GM12878 (cell line): ENCODE data around the gene MGAT4C. TPM values are rescaled to one million over a fixed set of nuclear protein-coding genes. Genes with fewer than 3 reads are reported as not detected.

ENCODE experiments used
- ATAC-seq: fragments of 200-7000 bp; cut with Tn5 transposase; 3 replicates; pipeline ENCODE4 v1.9.1; 2020; ENCODE audit warnings: mild to moderate bottlenecking, moderate library complexity
- BruUV-seq: library from RNA; stranded (reverse); fragments of 400-500 nt; replicated peaks from 2 replicates; lab custom pipeline; 2021; lab: Mats Ljungman, UMichigan
- CTCF ChIA-PET: fragments of 300-600 bp; sonication (Branson Sonifier 250); formaldehyde crosslinking; extraction: SDS; loops from one replicate; lab custom pipeline; 2021; ENCODE audit warnings: inconsistent platforms; lab: Yijun Ruan, JAX
- POLR2A ChIA-PET: fragments of 350-600 bp; formaldehyde crosslinking; extraction: SDS; loops from one replicate; lab custom pipeline; 2021; ENCODE audit warnings: inconsistent platforms; lab: Charles Lee
- RAD21 ChIA-PET: fragments of 300-600 bp; sonication (Branson Sonifier 250); formaldehyde crosslinking; loops from one replicate; lab custom pipeline; 2023; ENCODE audit warnings: antibody characterized with exemption; ENCODE audit not compliant: unreplicated experiment; lab: Charles Lee
- SMC1A ChIA-PET: fragments of 300-600 bp; sonication (Branson Sonifier 250); formaldehyde crosslinking; loops from one replicate; lab custom pipeline; 2023; ENCODE audit not compliant: unreplicated experiment, uncharacterized antibody; lab: Charles Lee
- DNase-seq: peaks from one replicate; pipeline ENCODE4 v3.0.0-alpha.2; 2011; ENCODE audit warnings: low read depth, low spot score
- FAIRE-seq: peaks from 3 replicates; lab custom pipeline; 2011; peaks lifted over from hg19 to GRCh38; lab: Jason Lieb, UNC
- H2AFZ ChIP-seq: 2 replicates; pipeline ENCODE4 v1.6.0; 2011; ENCODE audit warnings: low read depth, low read length, control low read depth; ENCODE audit not compliant: control insufficient read depth
- H3K27ac ChIP-seq: 2 replicates; pipeline ENCODE4 v1.5.1; 2011; ENCODE audit warnings: control low read depth; ENCODE audit not compliant: control insufficient read depth, insufficient read depth
- H3K27me3 ChIP-seq, 2 experiments: replicated peaks in 1 of 2; 2 replicates each; pipeline versions ENCODE4 v1.6.0 to v1.6.1; 2011; ENCODE audit warnings: low read length in 1 of 2; ENCODE audit not compliant: control insufficient read depth in 2 of 2, insufficient read depth in 2 of 2
- H3K36me3 ChIP-seq, 2 experiments: 2 replicates each; pipeline ENCODE4 v1.5.1; 2011; ENCODE audit warnings: low read length in 1 of 2; ENCODE audit not compliant: control insufficient read depth in 2 of 2, insufficient read depth in 2 of 2
- H3K4me1 ChIP-seq: 2 replicates; pipeline ENCODE4 v1.6.1; 2011; ENCODE audit warnings: mild to moderate bottlenecking, low read length, moderate library complexity, mixed read lengths; ENCODE audit not compliant: control insufficient read depth, insufficient read depth
- H3K4me2 ChIP-seq: 2 replicates; pipeline ENCODE4 v1.6.0; 2011; ENCODE audit warnings: control low read depth; ENCODE audit not compliant: control insufficient read depth, insufficient read depth
- H3K4me3 ChIP-seq: fragments of 200-600 bp; sonication (generic); 2 replicates; pipeline ENCODE4 v1.5.1; 2016
- H3K79me2 ChIP-seq: 2 replicates; pipeline ENCODE4 v1.6.0; 2011; ENCODE audit warnings: low read length; ENCODE audit not compliant: control insufficient read depth, insufficient read depth
- H3K9ac ChIP-seq: 2 replicates; pipeline ENCODE4 v1.8.0; 2011; ENCODE audit warnings: low read length, control low read depth, mixed read lengths; ENCODE audit not compliant: control insufficient read depth, insufficient read depth
- H3K9me3 ChIP-seq: replicated peaks from 3 replicates; pipeline ENCODE4 v1.5.1; 2011; ENCODE audit warnings: mild to moderate bottlenecking, low read length; ENCODE audit not compliant: control insufficient read depth, insufficient read depth
- H4K20me1 ChIP-seq: 2 replicates; pipeline ENCODE4 v1.6.0; 2011; ENCODE audit not compliant: control insufficient read depth, insufficient read depth
- ATF7 ChIP-seq: fragments of 450-650 bp; IDR thresholded peaks from 2 replicates; pipeline ENCODE4 v1.6.1; 2016; ENCODE audit warnings: low read depth, mild to moderate bottlenecking
- BCL11A ChIP-seq: IDR thresholded peaks from 2 replicates; pipeline ENCODE4 v1.6.1; 2011; ENCODE audit warnings: low read depth, low read length
- CEBPB ChIP-seq, 2 experiments: fragments of 150-350 bp in 1 of 2; IDR thresholded peaks; 2 replicates each; pipeline ENCODE4 v1.6.1; 2012 to 2014; ENCODE audit warnings: low read depth in 2 of 2, low read length in 2 of 2, borderline replicate concordance in 1 of 2, inconsistent platforms in 1 of 2
- CHD2 ChIP-seq: IDR thresholded peaks from 2 replicates; pipeline ENCODE4 v1.6.1; 2011; ENCODE audit warnings: low read depth, low read length, improper control_type of control experiment, borderline replicate concordance
- EED ChIP-seq: sonication (generic); IDR thresholded peaks from 2 replicates; pipeline ENCODE4 v1.6.1; 2016; ENCODE audit warnings: antibody characterized with exemption, low read depth
- IKZF2 ChIP-seq, 2 experiments: fragments of 450-650 bp; IDR thresholded peaks; 2 replicates each; pipeline ENCODE4 v1.6.1; 2017; ENCODE audit warnings: mild to moderate bottlenecking in 2 of 2, moderate library complexity in 2 of 2
- MTA2 ChIP-seq: fragments of 450-650 bp; IDR thresholded peaks from 2 replicates; pipeline ENCODE4 v1.6.1; 2016; ENCODE audit warnings: low read depth, mild to moderate bottlenecking, moderate library complexity
- PAX8 ChIP-seq: fragments of 450-650 bp; IDR thresholded peaks from 2 replicates; pipeline ENCODE4 v1.6.1; 2017; ENCODE audit warnings: mild to moderate bottlenecking, moderate library complexity
- RELA ChIP-seq: fragments of 450-650 bp; IDR thresholded peaks from 2 replicates; pipeline ENCODE4 v1.8.0; 2014; ENCODE audit warnings: borderline replicate concordance; ENCODE audit not compliant: partially characterized antibody
- SMC3 ChIP-seq: IDR thresholded peaks from 2 replicates; pipeline ENCODE4 v1.6.1; 2011; ENCODE audit warnings: low read length, improper control_type of control experiment, borderline replicate concordance
- TCF12 ChIP-seq: IDR thresholded peaks from 2 replicates; pipeline ENCODE4 v1.6.1; 2011; ENCODE audit warnings: low read depth, mild to moderate bottlenecking, low read length
- WRNIP1 ChIP-seq: IDR thresholded peaks from 2 replicates; pipeline ENCODE4 v1.6.1; 2011; ENCODE audit warnings: low read depth, low read length, improper control_type of control experiment, borderline replicate concordance
- YY1 ChIP-seq: IDR thresholded peaks from 2 replicates; pipeline ENCODE4 v1.6.1; 2011; ENCODE audit warnings: low read depth, mild to moderate bottlenecking, low read length
- WGBS: methylation state at CpG from one replicate; pipeline ENCODE4 v1.1.6; 2016; ENCODE audit warnings: low lambda C conversion rate; ENCODE audit not compliant: insufficient replicate concordance, insufficient coverage; ENCODE audit errors: missing lambda C conversion rate; 5-methylcytosine and 5-hydroxymethylcytosine counted together
- in situ Hi-C: fragments of 300-500 bp; cut with MboI; formaldehyde crosslinking; loops from 9 replicates; pipeline ENCODE4 v1.14.3; 2018; ENCODE audit warnings: mixed read lengths
- intact Hi-C: fragments of 100-400 bp; cut with micrococcal nuclease; formaldehyde crosslinking; loops from one replicate; pipeline ENCODE4 v1.14.2; 2022; ENCODE audit not compliant: unreplicated experiment
- polyA plus RNA-seq, 11 experiments: library from polyadenylated mRNA; depleted of rRNA in 4 of 11; unstranded in 6 of 11; stranded (reverse) in 5 of 11; fragments of >200 nt; fragmentation: Nextera tagmentation in 4 of 11; fragmentation: Illumina TruSeq in 1 of 11; extraction: Ambion mirVana in 4 of 11; extraction: Trizol in 1 of 11; gene quantifications; 1 replicate in 1 of 11; 2 replicates in 10 of 11; pipeline versions ENCODE4 v1.2.1 to v1.2.3, GENCODE V29; 2011 to 2016; ENCODE audit warnings: inconsistent platforms in 2 of 11, missing spikeins in 2 of 11, low read depth in 1 of 11
- total RNA-seq, 4 experiments: library from RNA; depleted of rRNA in 3 of 4; stranded (reverse); fragments of >200 nt in 3 of 4; fragmentation: Illumina TruSeq in 1 of 4; extraction: Trizol in 1 of 4; gene quantifications; 2 replicates each; pipeline versions ENCODE4 v1.2.1 to v1.2.3, GENCODE V29; 2013 to 2021
- TF ChIP-seq, protein P1 (sequence below): fragments of 450-650 bp; IDR thresholded peaks from 2 replicates; pipeline ENCODE4 v1.6.1; 2016; ENCODE audit warnings: mild to moderate bottlenecking
- TF ChIP-seq, protein P2 (sequence below): fragments of 450-650 bp; IDR thresholded peaks from 2 replicates; pipeline ENCODE4 v1.6.1; 2017; ENCODE audit warnings: low read depth, mild to moderate bottlenecking, moderate library complexity
- TF ChIP-seq, protein P3 (sequence below): fragments of 450-650 bp; IDR thresholded peaks from 2 replicates; pipeline ENCODE4 v1.6.1; 2017; ENCODE audit warnings: mild to moderate bottlenecking

Gene MGAT4C
- total and polyA plus RNA-seq, 10 of the 15 experiments (the other 5 are each of a cell fraction or from before 2014, with no cell fraction given): not detected

DNA sequence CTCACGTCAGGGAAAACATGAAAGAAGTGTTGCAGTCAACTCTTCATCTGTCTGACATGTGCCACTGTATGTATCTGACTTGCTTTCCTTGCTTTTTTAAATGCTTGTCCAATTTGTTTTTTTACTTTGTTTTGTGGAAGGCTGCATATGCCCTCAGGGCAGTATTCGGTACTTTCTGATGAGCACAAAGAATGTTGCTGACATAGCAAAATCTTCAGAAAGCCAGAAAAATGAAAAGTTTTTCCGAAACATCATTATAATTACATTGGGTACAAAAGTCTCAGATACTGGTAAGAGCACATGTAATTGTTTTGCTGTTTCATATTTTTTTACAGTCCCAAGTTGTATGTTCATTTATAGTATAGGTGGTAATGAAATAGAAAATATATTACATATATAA, 237.8 kb downstream of the MGAT4C start:
- ChIA-PET RAD21 (no interaction called here), SMC1A (no interaction called here), POLR2A (no interaction called here), CTCF (no interaction called here)
- no peaks in the 10 kb centered on the region for H3K79me2 ChIP-seq
- no peak overlapping the region for H3K4me2 ChIP-seq
- H2AFZ ChIP-seq: no peak overlapping the region
- no peaks in the 10 kb centered on the region for H3K36me3 ChIP-seq
- H3K27ac ChIP-seq: no peak overlapping the region
- no peak overlapping the region for H3K4me3 ChIP-seq
- FAIRE-seq (no peak), ATAC-seq (no peak), DNase-seq (no peak)
- no peaks in the 10 kb centered on the region for H3K9me3 ChIP-seq
- TF ChIP-seq PAX8 (no peak), WRNIP1 (no peak), EED (no peak), ATF7 (no peak), CHD2 (no peak), SMC3 (no peak), CEBPB (IDR thresholded peaks at IDR 0.05; ENCODE audit: borderline replicate concordance in 1 of 2, low read depth in 2 of 2, low read length in 2 of 2) (no peak), RELA (no peak), YY1 (no peak), BCL11A (no peak), MTA2 (no peak), TCF12 (no peak), IKZF2 (IDR thresholded peaks at IDR 0.05) (no peak)
- TF ChIP-seq, protein P1, sequence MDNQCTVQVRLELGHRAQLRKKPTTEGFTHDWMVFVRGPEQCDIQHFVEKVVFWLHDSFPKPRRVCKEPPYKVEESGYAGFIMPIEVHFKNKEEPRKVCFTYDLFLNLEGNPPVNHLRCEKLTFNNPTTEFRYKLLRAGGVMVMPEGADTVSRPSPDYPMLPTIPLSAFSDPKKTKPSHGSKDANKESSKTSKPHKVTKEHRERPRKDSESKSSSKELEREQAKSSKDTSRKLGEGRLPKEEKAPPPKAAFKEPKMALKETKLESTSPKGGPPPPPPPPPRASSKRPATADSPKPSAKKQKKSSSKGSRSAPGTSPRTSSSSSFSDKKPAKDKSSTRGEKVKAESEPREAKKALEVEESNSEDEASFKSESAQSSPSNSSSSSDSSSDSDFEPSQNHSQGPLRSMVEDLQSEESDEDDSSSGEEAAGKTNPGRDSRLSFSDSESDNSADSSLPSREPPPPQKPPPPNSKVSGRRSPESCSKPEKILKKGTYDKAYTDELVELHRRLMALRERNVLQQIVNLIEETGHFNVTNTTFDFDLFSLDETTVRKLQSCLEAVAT: no peak
- TF ChIP-seq, protein P2, sequence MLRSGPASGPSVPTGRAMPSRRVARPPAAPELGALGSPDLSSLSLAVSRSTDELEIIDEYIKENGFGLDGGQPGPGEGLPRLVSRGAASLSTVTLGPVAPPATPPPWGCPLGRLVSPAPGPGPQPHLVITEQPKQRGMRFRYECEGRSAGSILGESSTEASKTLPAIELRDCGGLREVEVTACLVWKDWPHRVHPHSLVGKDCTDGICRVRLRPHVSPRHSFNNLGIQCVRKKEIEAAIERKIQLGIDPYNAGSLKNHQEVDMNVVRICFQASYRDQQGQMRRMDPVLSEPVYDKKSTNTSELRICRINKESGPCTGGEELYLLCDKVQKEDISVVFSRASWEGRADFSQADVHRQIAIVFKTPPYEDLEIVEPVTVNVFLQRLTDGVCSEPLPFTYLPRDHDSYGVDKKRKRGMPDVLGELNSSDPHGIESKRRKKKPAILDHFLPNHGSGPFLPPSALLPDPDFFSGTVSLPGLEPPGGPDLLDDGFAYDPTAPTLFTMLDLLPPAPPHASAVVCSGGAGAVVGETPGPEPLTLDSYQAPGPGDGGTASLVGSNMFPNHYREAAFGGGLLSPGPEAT: no peak
- TF ChIP-seq, protein P3, sequence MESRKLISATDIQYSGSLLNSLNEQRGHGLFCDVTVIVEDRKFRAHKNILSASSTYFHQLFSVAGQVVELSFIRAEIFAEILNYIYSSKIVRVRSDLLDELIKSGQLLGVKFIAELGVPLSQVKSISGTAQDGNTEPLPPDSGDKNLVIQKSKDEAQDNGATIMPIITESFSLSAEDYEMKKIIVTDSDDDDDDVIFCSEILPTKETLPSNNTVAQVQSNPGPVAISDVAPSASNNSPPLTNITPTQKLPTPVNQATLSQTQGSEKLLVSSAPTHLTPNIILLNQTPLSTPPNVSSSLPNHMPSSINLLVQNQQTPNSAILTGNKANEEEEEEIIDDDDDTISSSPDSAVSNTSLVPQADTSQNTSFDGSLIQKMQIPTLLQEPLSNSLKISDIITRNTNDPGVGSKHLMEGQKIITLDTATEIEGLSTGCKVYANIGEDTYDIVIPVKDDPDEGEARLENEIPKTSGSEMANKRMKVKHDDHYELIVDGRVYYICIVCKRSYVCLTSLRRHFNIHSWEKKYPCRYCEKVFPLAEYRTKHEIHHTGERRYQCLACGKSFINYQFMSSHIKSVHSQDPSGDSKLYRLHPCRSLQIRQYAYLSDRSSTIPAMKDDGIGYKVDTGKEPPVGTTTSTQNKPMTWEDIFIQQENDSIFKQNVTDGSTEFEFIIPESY: no peak
- H3K9ac ChIP-seq: no peak overlapping the region
- intact Hi-C loops (no loop called here), in situ Hi-C loops (no loop called here)
- no peaks in the 10 kb centered on the region for H3K27me3 ChIP-seq
- 17% methylated on average over 3 of the region's 3 CpGs for WGBS
- H3K4me1 ChIP-seq: no peaks in the 10 kb centered on the region
- no TSS peak for BruUV-seq
- H4K20me1 ChIP-seq: no peaks in the 10 kb centered on the region
